M059J (cell line): ENCODE results near the gene MROH2B. TPM values are rescaled to one million over a fixed set of nuclear protein-coding genes. Genes with fewer than 3 reads are reported as not detected.

Source experiments
- DNase-seq: peaks from one replicate; pipeline ENCODE4 v3.0.0-alpha.2; 2012; ENCODE audit warnings: low read depth
- total RNA-seq: library from RNA; depleted of rRNA; stranded (reverse); fragments of >200 nt; shearing (Covaris generic); gene quantifications from 2 replicates; pipeline ENCODE4 v1.2.3, GENCODE V29; 2014; rRNA removed

Gene MROH2B
- 0.12 and 0.59 TPM in 2 replicates for total RNA-seq

GRCh38 chr5:41071242-41071641 is at the start of gene MROH2B:
Gene MROH2B, minus strand, starts transcription at chr5:41071342. Its CDS starts 490 bp downstream, at chr5:41070852.
- DNase-seq = no peak

- DNase-seq = no peak
These were observed 49.5 kb upstream of the MROH2B start for GRCh38 chr5:41120600-41120999.

- DNase-seq = peak; percentile 24
These were observed 47.0 kb upstream of the MROH2B start for GRCh38 chr5:41118177-41118576.

GRCh38 chr5:41115281-41115680 is 44.1 kb upstream of the MROH2B start:
- peak; percentile 88 for DNase-seq

GRCh38 chr5:41112486-41113455 is 41.6 kb upstream of the MROH2B start:
- no peak for DNase-seq

- peak; percentile 21 for DNase-seq
These were observed 38.0 kb upstream of the MROH2B start for GRCh38 chr5:41109186-41109585.

GRCh38 chr5:41102341-41102740 is 31.2 kb upstream of the MROH2B start:
- no peak for DNase-seq

GRCh38 chr5:41097642-41098041 is 26.5 kb upstream of the MROH2B start:
- no peak for DNase-seq

GRCh38 chr5:41095324-41096101 is 24.4 kb upstream of the MROH2B start:
- no peak for DNase-seq

- peak; percentile 84 for DNase-seq
These were observed 23.7 kb upstream of the MROH2B start for GRCh38 chr5:41094871-41095270.

GRCh38 chr5:41093803-41094202 is 22.7 kb upstream of the MROH2B start:
- DNase-seq = no peak

GRCh38 chr5:41087461-41087860 is 16.3 kb upstream of the MROH2B start:
- DNase-seq = peak; percentile 84

- peak; percentile 72 for DNase-seq
These were observed 12.2 kb upstream of the MROH2B start for GRCh38 chr5:41083306-41083705.

- peak; percentile 92 for DNase-seq
These were observed 833 bp upstream of the MROH2B start for GRCh38 chr5:41071975-41072374.

- peak; percentile 59 for DNase-seq
These were observed 3.2 kb downstream of the MROH2B start for GRCh38 chr5:41067714-41068568.

- peak; percentile 19 for DNase-seq
These were observed 5.3 kb downstream of the MROH2B start for GRCh38 chr5:41065691-41066335.

GRCh38 chr5:41057940-41058339 is 13.2 kb downstream of the MROH2B start:
- DNase-seq = no peak

GRCh38 chr5:41057231-41057630 is 13.9 kb downstream of the MROH2B start:
- DNase-seq = no peak

- no peak for DNase-seq
These were observed 22.2 kb downstream of the MROH2B start for GRCh38 chr5:41048986-41049385.

- DNase-seq = no peak
These were observed 27.9 kb downstream of the MROH2B start for GRCh38 chr5:41043109-41043747.

GRCh38 chr5:41032973-41033372 is 38.2 kb downstream of the MROH2B start:
- DNase-seq = no peak
